Ovary (tissue), 9 donors: ENCODE measurements around the gene KATNBL1. TPM values are rescaled to one million over a fixed set of nuclear protein-coding genes. Genes with fewer than 3 reads are reported as not detected.

Experiments
- DNase-seq, 5 donors: peaks; one replicate each; pipeline ENCODE4 v3.0.0-alpha.2; 2019 to 2020
- H3K27ac ChIP-seq, 2 donors: fragments of 200-600 bp; one replicate each; pipeline versions ENCODE4 v1.5.1 to v1.8.0; 2019 to 2022
- H3K27me3 ChIP-seq: fragments of 200-600 bp; one replicate; pipeline ENCODE4 v1.8.0; 2022
- H3K36me3 ChIP-seq: fragments of 200-600 bp; sonication (generic); one replicate; pipeline ENCODE4 v1.5.1; 2019
- H3K4me1 ChIP-seq: one replicate; pipeline ENCODE4 v1.8.1; 2013; ENCODE audit warnings: mild to moderate bottlenecking, moderate library complexity; ENCODE audit not compliant: insufficient read depth
- H3K4me3 ChIP-seq: fragments of 200-600 bp; sonication (generic); one replicate; pipeline ENCODE4 v1.5.1; 2017
- H3K9me3 ChIP-seq, 2 donors: fragments of 200-600 bp in 1 of 2; sonication (generic) in 1 of 2; one replicate each; pipeline versions ENCODE4 v1.5.1 to v1.8.1; 2013 to 2019; ENCODE audit warnings: mild to moderate bottlenecking in 1 of 2, moderate library complexity in 1 of 2
- EP300 ChIP-seq: sonication (generic); formaldehyde crosslinking; IDR thresholded peaks from one replicate; pipeline ENCODE4 v1.6.1; 2017; ENCODE audit warnings: antibody characterized with exemption
- POLR2A ChIP-seq: fragments of 450-650 bp; IDR thresholded peaks from one replicate; pipeline ENCODE4 v1.6.1; 2017; ENCODE audit warnings: antibody characterized with exemption, mild to moderate bottlenecking, moderate library complexity
- WGBS, 3 donors: extraction: QIAGEN DNeasy Blood & Tissue Kit in 1 of 3; methylation state at CpG; one replicate each; pipeline versions ENCODE4 v1.1.5 to v1.1.7; 2013 to 2017; 5-methylcytosine and 5-hydroxymethylcytosine counted together
- intact Hi-C, 4 donors: fragments of 100-400 bp; cut with DNase I; formaldehyde crosslinking; loops; one replicate each; pipeline versions ENCODE4 v1.11.0 to v1.15.1; 2022 to 2023
- polyA plus RNA-seq, 2 donors: library from polyadenylated mRNA; stranded (reverse); fragments of 200-250 nt in 1 of 2; fragments of 350-450 nt in 1 of 2; fragmentation: Illumina TruSeq in 1 of 2; extraction: RNeasy Lipid Tissue Mini Kit (QIAGEN cat#74804) in 1 of 2; gene quantifications; one replicate each; pipeline ENCODE4 v1.2.3, GENCODE V29; 2013 to 2014
- total RNA-seq, 7 donors: library from RNA; depleted of rRNA in 2 of 7; stranded (reverse); fragments of >200 nt in 2 of 7; fragmentation: NEBNext Ultra II Directional in 3 of 7; extraction: Animal tissue kit (Norgen Biotek cat#: 25700) in 3 of 7; gene quantifications; one replicate each; pipeline versions ENCODE4 v1.1.0 to v1.2.4, GENCODE V29; 2016 to 2023
- TF ChIP-seq, protein P1 (sequence below), 3 donors: fragments of 450-650 bp in 2 of 3; fragments of 200-600 bp in 1 of 3; IDR thresholded peaks; one replicate each; pipeline versions ENCODE4 v1.5.1 to v1.8.0; 2016 to 2022; ENCODE audit warnings: antibody characterized with exemption in 3 of 3, mild to moderate bottlenecking in 1 of 3
- donor health status: DM: no; HTN: no; CAD: no; lungs with moderate emphysema.
- donor health status: DM: no; HTN: no; CAD: no.
- donor health status: Bipolar disorder and iron deficiency.
- donor health status: DM: yes; HTN: yes; CAD: no.
- donor health status: DM: no; HTN: no; CAD: no.
- donor health status: DM: yes; HTN: yes; CAD: no.

KATNBL1 gene
- total and polyA plus RNA-seq, 9 donors = 12.9 to 52.2 (median 31.1) TPM

DNA sequence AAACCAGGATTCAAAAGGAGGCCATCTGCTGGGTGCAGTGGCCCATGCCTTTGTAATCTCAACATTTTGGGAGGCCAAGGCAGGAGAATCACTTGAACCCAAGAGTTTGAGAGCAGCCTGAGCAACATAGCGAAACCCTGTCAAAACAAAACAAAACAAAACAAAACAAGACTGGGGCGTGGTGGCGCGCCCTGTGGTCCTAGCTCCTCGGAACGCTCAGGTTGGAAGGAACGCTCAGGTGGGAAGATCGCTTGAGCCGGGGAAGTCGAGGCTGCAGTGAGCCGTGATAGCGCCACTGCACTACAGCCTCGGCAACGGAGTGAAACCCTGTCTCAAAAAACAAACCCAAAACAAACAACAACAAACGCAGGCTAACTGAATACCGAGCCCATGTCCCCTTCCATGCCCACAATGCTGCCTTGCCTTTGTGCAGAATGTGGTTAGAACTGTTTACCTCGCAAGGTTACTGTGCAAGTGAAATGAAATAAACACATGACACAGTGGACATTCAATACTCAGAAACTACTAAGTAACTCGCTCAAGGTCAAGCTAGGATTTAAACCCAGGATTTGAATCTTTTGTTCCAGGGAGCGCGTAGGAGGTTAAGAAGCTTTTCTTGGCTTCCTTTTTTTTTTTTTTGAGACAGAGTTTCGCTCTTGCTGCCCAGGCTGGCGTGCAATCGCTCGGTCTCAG is 14.2 kb upstream of the KATNBL1 start:
- H3K36me3 ChIP-seq = no peaks in the 10 kb centered on the region
- H3K27ac ChIP-seq = peak overlapping the region; percentile 3 to 76
- TF ChIP-seq EP300 (no peak), POLR2A (no peak)
- TF ChIP-seq, protein P1, sequence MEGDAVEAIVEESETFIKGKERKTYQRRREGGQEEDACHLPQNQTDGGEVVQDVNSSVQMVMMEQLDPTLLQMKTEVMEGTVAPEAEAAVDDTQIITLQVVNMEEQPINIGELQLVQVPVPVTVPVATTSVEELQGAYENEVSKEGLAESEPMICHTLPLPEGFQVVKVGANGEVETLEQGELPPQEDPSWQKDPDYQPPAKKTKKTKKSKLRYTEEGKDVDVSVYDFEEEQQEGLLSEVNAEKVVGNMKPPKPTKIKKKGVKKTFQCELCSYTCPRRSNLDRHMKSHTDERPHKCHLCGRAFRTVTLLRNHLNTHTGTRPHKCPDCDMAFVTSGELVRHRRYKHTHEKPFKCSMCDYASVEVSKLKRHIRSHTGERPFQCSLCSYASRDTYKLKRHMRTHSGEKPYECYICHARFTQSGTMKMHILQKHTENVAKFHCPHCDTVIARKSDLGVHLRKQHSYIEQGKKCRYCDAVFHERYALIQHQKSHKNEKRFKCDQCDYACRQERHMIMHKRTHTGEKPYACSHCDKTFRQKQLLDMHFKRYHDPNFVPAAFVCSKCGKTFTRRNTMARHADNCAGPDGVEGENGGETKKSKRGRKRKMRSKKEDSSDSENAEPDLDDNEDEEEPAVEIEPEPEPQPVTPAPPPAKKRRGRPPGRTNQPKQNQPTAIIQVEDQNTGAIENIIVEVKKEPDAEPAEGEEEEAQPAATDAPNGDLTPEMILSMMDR (IDR thresholded peaks at IDR 0.05) = no peak
- no peak for DNase-seq
- H3K27me3 ChIP-seq = no peaks in the 10 kb centered on the region
- H3K4me3 ChIP-seq = peak overlapping the region; percentile 58
- H3K4me1 ChIP-seq = peaks cover 7% of the 10 kb centered on the region
- 36 to 56% (median 44%) methylated on average over 24 of the region's 24 CpGs for WGBS, 3 donors
- no peaks in the 10 kb centered on the region for H3K9me3 ChIP-seq
- intact Hi-C loops = loop anchor here in 1 of 4 donors (2.0 kb wide), 1 partner anchor 121 kb away; the partner anchor contains the start of gene PGBD4

DNA sequence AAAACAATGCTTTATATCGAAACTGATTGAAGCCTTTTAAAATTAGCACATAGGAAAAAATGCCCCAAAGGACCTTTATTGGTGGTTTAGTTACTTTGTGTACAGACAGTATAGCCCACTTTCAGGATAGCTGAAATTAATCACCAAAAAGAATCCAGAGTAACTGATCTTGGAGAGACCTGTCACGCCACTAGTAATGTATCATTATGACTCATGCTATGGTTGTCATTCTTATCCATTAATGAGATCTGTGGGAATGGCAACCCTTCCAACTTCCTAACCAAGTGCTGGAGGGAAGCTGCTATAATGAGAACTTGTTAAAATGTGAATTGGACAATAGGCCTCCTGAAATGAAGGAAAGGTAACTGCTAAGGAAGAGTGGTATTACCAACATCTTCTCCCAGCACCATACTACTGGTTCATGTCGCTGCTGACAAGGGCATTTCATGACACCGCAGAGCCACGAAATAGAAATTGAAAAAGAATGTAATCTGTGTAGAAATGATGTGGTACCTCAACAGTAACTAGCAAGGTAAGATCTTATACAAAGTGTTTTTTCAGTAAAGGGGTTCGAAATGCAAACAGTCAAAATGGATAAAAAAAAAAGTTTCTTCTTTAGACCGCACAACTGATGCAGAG is 7.8 kb upstream of the KATNBL1 start:
- intact Hi-C loops = loop anchor here in 1 of 4 donors (10.0 kb wide), 1 partner anchor 153 kb away; no protein-coding TSS in a partner anchor
- H3K27ac ChIP-seq = no peak overlapping the region
- H3K4me1 ChIP-seq = no peaks in the 10 kb centered on the region
- no peak overlapping the region for H3K4me3 ChIP-seq
- DNase-seq = no peak
- no peaks in the 10 kb centered on the region for H3K9me3 ChIP-seq
- WGBS, 3 donors = 83 to 89% (median 87%) methylated on average over 7 of the region's 7 CpGs
- no peak for TF ChIP-seq EP300
- no peak for TF ChIP-seq POLR2A
- TF ChIP-seq, protein P1 (IDR thresholded peaks at IDR 0.05) = no peak
- H3K36me3 ChIP-seq = no peaks in the 10 kb centered on the region
- H3K27me3 ChIP-seq = no peaks in the 10 kb centered on the region

DNA sequence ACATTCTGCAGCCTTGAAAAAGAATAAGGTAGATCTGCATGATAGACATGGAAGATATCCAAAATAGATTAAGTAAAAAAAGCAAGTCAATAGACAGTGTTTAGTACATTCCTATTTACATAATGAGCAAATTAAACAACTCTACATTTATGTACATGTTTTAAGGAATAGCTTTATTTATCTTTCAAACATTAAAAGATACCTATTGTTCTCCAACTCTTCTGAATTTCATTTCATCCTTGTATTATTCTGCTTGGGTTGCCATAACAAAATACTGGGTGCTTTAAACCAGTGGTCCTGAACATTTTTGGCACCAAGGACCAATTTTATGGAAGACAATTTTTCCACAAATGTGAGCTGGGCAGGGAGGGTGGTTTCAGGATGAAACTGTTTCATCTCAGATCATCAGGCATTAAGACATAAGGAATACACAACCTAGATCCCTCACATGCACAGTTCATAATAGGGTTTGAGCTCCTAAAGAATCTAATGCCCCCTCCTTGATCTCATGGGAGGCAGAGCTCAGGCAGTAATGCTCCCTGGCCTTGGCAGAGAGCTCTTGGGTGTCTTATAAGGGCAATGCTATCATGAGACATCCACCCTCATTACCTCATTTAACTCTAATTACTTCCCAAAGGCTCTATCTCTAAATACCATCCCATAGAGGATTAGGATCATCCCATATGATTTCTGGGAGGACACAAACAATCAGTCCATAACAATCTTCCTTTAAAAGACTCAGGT is 6.8 kb upstream of the KATNBL1 start:
- TF ChIP-seq POLR2A (no peak), EP300 (no peak)
- TF ChIP-seq, protein P1 (IDR thresholded peaks at IDR 0.05) = no peak
- Histone ChIP-seq H3K4me1 (no peaks in the 10 kb centered on the region), H3K27me3 (no peaks in the 10 kb centered on the region), H3K27ac (no peak overlapping the region), H3K9me3 (no peaks in the 10 kb centered on the region), H3K36me3 (no peaks in the 10 kb centered on the region), H3K4me3 (no peak overlapping the region)
- DNase-seq = no peak
- intact Hi-C loops = loop anchor here in 1 of 4 donors (10.0 kb wide), 1 partner anchor 152 kb away; no protein-coding TSS in a partner anchor

DNA sequence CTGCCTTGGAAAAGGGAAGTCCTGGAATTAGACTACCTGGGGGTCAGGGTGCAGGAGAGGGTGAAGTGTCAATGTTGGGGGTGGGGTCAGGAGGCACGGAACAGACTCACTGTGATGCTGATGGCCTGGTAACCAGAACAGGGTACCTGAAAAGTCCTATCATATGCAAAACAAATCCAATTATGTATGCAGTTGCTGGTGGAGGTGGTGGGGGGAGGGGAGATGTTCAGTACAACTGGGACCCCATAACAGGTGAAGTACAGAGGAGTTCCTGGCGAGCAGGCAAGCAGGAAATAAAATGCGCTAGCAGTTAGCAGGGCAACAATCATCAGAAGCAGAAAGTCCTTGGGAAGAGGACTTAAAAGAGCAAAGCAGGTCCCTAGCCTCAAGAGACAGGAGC is 4.2 kb upstream of the KATNBL1 start:
- 37 to 49% (median 41%) methylated on average over 3 of the region's 3 CpGs for WGBS, 3 donors
- no peaks in the 10 kb centered on the region for H3K27me3 ChIP-seq
- intact Hi-C loops = loop anchor here in 2 of 4 donors (5.0 to 10.0 kb wide), 2 partner anchors 149 to 152 kb away; no protein-coding TSS in a partner anchor

More for the DNA sequence above, 4.2 kb upstream of the KATNBL1 start:
- no peak overlapping the region for H3K4me3 ChIP-seq
- TF ChIP-seq EP300 (no peak), POLR2A (no peak)
- TF ChIP-seq, protein P1 (IDR thresholded peaks at IDR 0.05) = no peak
- H3K4me1 ChIP-seq = no peaks in the 10 kb centered on the region
- no peaks in the 10 kb centered on the region for H3K9me3 ChIP-seq
- H3K36me3 ChIP-seq = no peaks in the 10 kb centered on the region
- no peak overlapping the region for H3K27ac ChIP-seq
- no peak for DNase-seq
